Inflammatory macrophage (primary cell): Measurements from ENCODE around the gene GLS.
"Not testable (repeated sequence)": the region's sequence is repeated elsewhere in the genome, so short reads cannot be mapped to it uniquely, and the experiment has no call there.

ENCODE experiments used
- DNase-seq, 2 donors: peaks; one replicate each; pipeline ENCODE4 v3.0.0-alpha.2; 2020 to 2022
- total RNA-seq, 18 experiments: gene quantifications; one replicate each; lab custom pipeline; 2026; ENCODE audit warnings: mixed read lengths in 6 of 18, inconsistent platforms in 2 of 18; lab: John Stamatoyannopoulos, UW

GLS gene
- 186 to 343 (median 258) reads per million in 18 experiments for total RNA-seq

- peak; percentile 97 for DNase-seq
Measured at GRCh38 chr2:190880378-190881083, at the start of gene GLS. Gene GLS (plus strand): TSS chr2:190880821. CDS start chr2:190881085, 264 bp downstream.

DNA sequence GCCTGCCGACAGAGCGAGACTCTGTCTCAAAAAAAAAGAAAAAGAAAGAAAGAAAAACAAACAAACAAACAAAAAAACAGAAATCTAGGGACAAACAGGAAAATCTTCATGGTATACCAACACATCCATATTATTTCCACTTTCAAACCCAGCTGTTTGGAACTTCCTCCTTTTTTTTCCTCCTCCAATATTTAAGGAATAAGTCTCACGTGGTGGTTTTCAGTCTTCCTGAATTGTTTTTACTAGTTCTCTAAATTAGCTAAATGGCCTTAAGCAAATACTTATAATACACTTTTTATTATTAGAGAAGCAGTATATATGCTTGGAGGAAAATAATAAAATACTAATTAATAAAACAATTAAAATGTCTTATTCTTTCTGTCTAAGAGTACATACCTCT lies 48.7 kb upstream of the GLS start:
- DNase-seq = peak in 1 of 2 donors; percentile 45

GRCh38 chr2:190834890-190835208 lies 45.8 kb upstream of the GLS start:
- DNase-seq = no peak

- DNase-seq = no peak
Measured at GRCh38 chr2:190835303-190835930, 45.2 kb upstream of the GLS start.

DNA sequence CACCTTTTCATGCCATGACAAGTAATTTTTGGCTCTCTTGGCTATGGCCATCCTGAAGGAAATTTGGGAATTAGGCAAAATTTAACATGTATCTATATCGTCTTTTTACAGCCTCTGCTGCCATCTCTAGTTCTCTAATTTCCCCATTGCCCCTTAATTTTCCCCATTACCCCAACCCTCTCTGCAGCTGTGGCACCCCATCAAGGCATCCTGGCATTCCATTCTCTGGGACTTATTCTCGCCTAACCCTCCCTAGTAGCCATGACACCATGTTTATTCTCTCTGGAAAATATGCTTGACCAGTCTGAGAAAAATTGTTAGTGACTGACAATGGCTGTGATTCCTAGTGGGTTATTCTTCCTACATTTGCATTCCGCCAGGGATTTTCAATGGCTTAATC lies 43.9 kb upstream of the GLS start:
- DNase-seq = no peak

DNA sequence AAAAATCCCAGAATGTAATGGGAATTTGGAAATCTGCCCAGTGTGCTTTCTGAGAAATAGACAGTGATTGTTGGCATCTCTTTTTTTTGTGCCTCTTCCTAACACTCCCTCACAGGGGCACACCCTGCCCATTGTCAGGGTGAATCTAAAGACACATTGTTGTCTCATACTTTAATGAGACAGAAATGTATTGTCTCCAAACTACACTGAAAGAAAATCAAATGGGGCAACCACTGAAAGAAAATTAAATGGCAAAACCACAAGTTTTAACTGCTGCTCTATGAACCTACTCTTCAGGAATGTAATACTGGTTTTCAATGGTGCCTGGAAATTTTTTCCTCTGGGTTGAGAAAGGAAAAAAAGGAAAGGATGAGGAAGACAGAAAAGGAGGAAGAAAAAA lies 43.2 kb upstream of the GLS start:
- no peak for DNase-seq

GRCh38 chr2:190837952-190838361 lies 42.7 kb upstream of the GLS start:
- DNase-seq = no peak

GRCh38 chr2:190838492-190838910 lies 42.1 kb upstream of the GLS start:
- DNase-seq = no peak

- no peak for DNase-seq
Measured at GRCh38 chr2:190840569-190841172, 40.0 kb upstream of the GLS start.

DNA sequence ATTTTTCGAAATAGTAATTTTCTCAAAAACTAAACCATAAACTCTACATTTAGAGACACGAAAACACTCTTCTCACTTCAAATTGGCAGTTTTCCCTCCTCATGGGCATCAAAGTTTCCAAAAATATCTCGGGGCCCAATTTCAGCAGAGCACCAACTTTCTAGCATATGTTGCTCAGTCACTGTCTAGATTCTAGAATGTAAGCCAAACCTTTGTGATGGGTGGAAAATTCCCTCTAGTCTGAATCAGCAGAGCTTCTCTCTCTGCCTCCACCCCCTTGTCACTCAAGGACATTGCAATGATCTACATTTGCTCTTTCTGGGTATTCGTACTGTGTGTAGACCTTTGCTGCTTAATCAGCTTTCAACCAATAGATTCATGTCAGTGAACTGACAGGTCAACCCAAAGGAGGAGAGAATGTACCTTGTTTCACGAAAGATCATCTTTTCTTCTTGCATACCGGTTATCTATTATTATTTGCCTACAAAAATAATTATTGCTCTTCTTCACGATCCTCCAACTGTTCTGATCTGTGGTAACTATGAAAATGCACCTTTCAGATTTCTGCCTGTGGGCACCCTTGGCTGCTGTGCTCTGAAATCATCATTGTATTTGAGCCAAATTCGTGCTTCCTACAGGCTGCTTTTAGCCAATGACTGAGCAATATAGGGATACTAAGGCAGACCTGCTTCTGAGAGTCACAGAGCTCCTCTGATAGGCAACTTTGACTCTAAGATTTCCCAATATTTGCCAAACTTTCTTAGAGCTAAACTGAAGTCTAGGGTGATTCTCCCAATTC lies 38.7 kb upstream of the GLS start:
- no peak for DNase-seq

DNA sequence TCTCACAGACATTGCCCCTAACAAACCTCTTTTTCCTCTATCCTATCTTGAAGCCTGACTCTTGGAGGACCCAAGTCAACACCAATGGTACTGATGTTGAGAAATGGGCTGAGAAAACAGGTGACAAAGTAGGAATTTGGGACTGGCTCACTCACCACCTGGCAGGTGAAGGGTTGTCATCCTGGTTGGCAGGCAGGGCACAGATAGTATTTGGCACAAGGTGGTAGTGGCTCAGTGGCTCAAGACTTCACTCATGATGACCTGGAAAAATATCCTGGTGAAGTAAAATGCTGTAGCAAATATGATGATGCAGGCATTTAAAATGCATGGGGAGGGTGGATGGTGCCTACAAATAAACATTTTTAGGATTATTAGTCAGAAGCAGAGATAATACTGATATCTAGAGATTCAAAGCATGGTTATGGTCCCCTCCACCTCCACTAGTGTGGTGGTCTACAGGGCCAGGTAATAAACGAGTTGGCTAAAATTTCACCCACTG lies 38.0 kb upstream of the GLS start:
- no peak for DNase-seq

DNA sequence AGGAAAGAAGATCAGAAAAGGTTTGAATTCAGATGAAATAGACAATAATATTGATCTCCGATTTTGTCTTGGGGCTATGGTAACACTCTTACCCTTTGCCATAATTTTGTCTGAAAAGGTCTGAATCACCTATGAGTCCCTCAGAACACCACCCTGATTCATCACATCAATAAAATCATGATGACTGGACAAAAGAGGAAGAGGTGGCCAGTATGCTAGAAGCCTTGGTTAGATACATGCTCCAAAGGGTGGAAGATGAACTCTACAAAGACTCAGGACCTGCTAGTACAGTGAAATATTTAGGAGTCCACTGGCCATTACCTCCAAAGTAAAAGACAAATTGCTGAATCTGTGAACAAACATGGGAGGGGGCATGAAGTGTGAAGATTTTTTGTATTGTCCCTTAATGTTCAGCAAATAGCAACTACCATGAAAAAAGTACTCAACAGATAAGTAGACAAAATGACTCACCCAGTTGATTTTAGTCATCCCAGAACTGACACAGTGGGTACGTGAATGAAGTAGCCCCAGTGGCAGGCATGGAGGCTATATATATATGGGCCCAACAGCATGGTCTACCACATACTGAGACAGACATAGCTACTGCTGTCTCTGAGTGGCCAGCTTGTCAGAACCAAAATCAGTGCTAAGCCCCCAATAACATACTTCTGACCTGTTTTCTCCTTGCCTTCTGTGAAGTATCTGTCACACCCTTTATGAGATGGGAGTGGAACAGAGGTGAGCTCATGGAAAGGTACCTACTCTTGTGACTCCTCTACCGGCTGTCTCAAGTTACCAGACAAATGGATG lies 36.5 kb upstream of the GLS start:
- no peak for DNase-seq

DNA sequence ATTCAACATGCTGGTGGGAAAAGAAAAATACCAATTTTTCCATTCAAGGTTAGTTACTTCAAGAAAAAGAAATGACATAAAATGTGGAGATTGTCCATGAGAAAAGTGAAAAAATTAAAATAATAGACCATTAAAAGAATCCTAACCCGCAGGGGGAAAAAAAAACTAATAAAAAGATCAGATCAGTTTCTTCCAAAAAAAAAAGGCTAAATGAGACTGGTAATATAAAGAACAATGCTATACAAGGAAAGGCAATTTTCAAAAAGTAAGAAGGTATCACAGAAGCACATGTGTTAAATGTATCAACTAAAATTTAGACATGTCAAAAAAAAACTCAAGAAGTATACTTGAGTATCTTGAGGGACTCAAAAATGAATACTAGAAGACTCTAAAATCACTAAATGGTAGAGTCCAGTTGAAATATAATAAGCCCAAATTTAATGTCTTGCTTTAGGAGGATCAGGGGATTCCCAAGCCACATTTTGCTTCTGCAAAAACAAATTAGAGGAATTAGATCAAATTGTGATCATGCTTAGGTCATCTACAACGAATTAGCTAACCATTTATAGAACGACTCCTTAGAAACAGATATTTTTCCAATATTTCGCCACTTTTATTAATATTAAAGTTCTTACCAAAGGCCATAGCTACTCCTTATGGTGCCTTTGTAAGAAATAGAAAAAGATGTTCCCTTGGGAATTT lies 35.8 kb upstream of the GLS start:
- peak in 1 of 2 donors; percentile 22 for DNase-seq

- no peak for DNase-seq
Measured at GRCh38 chr2:190846746-190847145, 33.9 kb upstream of the GLS start.

GRCh38 chr2:190847504-190848081 lies 33.0 kb upstream of the GLS start:
- no peak for DNase-seq

GRCh38 chr2:190849774-190850173 lies 30.8 kb upstream of the GLS start:
- DNase-seq = no peak

DNA sequence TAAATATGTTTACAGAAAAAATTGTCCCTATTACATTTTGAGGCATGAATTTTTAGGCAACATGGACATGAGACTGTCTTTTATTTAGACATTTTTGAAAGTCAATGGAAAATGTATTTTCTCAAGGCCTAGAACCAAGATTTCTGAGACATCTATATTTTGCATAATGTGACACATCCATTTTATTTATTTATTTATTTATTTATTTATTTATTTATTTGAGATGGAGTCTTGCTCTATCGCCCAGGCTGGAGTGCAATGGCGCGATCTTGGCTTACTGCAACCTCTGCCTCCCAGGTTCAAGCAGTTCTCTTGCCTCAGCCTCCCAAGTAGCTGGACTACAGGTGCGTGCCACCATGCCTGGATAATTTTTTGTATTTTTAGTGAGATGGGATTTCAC lies 27.6 kb upstream of the GLS start:
- not testable (repeated sequence) for DNase-seq

DNA sequence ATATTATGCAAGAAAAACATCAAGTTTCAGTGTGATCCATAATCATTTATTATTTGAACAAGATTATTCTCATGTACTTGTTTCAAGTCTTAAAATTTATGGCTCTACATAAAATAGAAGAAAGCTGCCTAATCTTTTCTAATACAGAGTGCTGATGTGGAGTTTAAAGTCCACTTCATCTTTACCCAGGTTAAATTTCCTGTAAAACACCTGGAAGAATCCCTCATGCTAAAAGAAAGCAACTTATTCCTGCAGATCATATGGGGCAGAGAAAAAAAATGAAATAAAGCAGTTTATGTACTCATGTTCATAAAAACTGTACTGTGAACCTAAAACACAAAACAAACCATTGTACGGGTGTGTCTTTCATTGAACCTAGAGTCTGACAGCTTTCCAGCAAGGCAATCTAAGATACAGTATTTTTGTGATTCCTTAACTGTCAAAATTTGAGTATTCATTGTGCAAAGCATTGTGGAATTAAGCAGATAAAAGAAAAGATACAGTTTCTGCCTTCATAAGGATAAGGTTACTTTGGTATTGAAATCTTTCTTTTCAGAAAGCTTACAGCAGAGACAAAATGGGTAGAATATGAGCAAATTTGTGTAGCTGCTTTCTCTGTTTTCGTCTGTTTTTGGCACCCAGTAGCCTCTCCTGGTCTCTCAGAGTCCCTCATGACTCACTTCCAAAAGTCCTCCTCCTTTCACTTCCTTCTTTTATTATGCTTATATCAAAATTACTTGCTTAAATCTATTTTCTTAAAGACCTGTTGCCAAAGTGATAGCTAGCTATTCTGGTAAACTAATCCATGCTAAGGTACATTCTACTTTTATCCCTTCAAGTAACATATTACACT lies 26.9 kb upstream of the GLS start:
- DNase-seq = peak; percentile 36 to 54

GRCh38 chr2:190854726-190855125 lies 25.9 kb upstream of the GLS start:
- no peak for DNase-seq

DNA sequence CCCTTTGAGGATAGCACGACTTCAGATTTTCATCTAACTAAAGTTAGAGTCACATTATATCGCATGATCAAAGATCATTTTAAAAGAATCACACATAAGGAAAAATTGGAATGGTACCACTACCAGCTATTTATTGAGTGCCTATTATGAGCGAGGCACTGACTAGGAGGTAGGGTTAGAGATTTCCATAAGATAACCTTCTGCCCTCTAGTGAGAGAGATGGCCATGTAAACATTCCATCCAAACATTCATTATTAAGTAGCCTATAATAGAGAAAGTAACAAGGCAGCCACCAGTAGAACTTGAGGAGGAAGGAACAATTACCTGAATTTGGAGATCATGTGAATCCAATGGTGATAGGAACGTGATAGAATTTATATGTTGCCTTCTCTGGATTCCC lies 25.4 kb upstream of the GLS start:
- DNase-seq = no peak
